Left renal pelvis (tissue), 4 donors: ENCODE measurements around the gene IFNG-AS1. TPM values are rescaled to one million over a fixed set of nuclear protein-coding genes. Genes with fewer than 3 reads are reported as not detected.

Experiments
- DNase-seq, 4 donors: peaks; one replicate each; pipeline ENCODE4 v3.0.0-alpha.2; 2013; ENCODE audit warnings: low read depth in 4 of 4, low spot score in 3 of 4
- polyA plus RNA-seq, 4 donors: library from polyadenylated mRNA; unstranded; fragments of 120-200 nt; gene quantifications; one replicate each; pipeline ENCODE4 v1.2.1, GENCODE V29; 2013; ENCODE audit not compliant: insufficient read length in 4 of 4

IFNG-AS1 gene
- polyA plus RNA-seq, 4 donors: 0.13 to 0.27 (median 0.14) TPM; not detected in 1

- DNase-seq: no peak
Measured at GRCh38 chr12:68031881-68032739, 42.9 kb downstream of the IFNG-AS1 start.

- DNase-seq: no peak
Measured at GRCh38 chr12:68034567-68034966, 45.3 kb downstream of the IFNG-AS1 start.

- no peak for DNase-seq
Measured at GRCh38 chr12:68036642-68037041, 47.4 kb downstream of the IFNG-AS1 start.

GRCh38 chr12:68037616-68038255 is 48.5 kb downstream of the IFNG-AS1 start:
- DNase-seq: no peak

GRCh38 chr12:68038650-68039049 is 49.4 kb downstream of the IFNG-AS1 start:
- DNase-seq: no peak

GRCh38 chr12:68040450-68041075 is 51.3 kb downstream of the IFNG-AS1 start:
- DNase-seq: peak; percentile 32 to 54 (median 44)

- no peak for DNase-seq
Measured at GRCh38 chr12:68042212-68042699, 53.0 kb downstream of the IFNG-AS1 start.

GRCh38 chr12:68043435-68043834 is 54.2 kb downstream of the IFNG-AS1 start:
- DNase-seq: no peak

GRCh38 chr12:68048648-68049297 is 59.5 kb downstream of the IFNG-AS1 start:
- DNase-seq: no peak

- no peak for DNase-seq
Measured at GRCh38 chr12:68056300-68056699, 67.1 kb downstream of the IFNG-AS1 start.

GRCh38 chr12:68063900-68064590 is 74.8 kb downstream of the IFNG-AS1 start:
- no peak for DNase-seq

- no peak for DNase-seq
Measured at GRCh38 chr12:68065163-68065562, 75.9 kb downstream of the IFNG-AS1 start.

- no peak for DNase-seq
Measured at GRCh38 chr12:68065687-68066086, 76.4 kb downstream of the IFNG-AS1 start.

GRCh38 chr12:68067762-68068376 is 78.6 kb downstream of the IFNG-AS1 start:
- DNase-seq: no peak

- DNase-seq: no peak
Measured at GRCh38 chr12:68069275-68069674, 80.0 kb downstream of the IFNG-AS1 start.

Other genes with a start within 250 kb of the IFNG-AS1 start
- gene IFNG, start 170.3 kb downstream of the IFNG-AS1 start, polyA plus RNA-seq: under 1 TPM in 1 of 4 donors, not detected in 3; 0.15 TPM
- gene IL26, start 236.4 kb downstream of the IFNG-AS1 start, polyA plus RNA-seq: under 1 TPM in 1 of 4 donors, not detected in 3; 0.12 TPM